Measurements from ENCODE around the gene UGT2B17. TPM values are rescaled to one million over a fixed set of nuclear protein-coding genes. Genes with fewer than 3 reads are reported as not detected.

Gene UGT2B17
- polyA plus RNA-seq, 1 of the 3 experiments (the other 2 are of a cell fraction) = not detected

GRCh38 chr4:68594678-68595077 is 18.6 kb upstream of the UGT2B17 start:
- Histone ChIP-seq H3K4me2 (no peak overlapping the region), H3K36me3 (replicated peaks in 1 of 2; ENCODE audit: control insufficient read depth in 1 of 2, insufficient read depth in 2 of 2, low read length in 1 of 2) (no peaks in the 10 kb centered on the region), H3K4me1 (ENCODE audit: control insufficient read depth in 1 of 2, insufficient read depth in 2 of 2, low read depth in 1 of 2, low read length in 1 of 2) (no peaks in the 10 kb centered on the region), H3F3A (replicated peaks; ENCODE audit: insufficient read depth) (no peaks in the 10 kb centered on the region), H4K20me1 (ENCODE audit: insufficient read depth) (no peaks in the 10 kb centered on the region), H3K9me2 (no peaks in the 10 kb centered on the region), H3K79me2 (ENCODE audit: insufficient read depth) (no peaks in the 10 kb centered on the region), H3K9me3 (no peaks in the 10 kb centered on the region), H3K27me3 (ENCODE audit: insufficient read depth) (no peaks in the 10 kb centered on the region), H3K9ac (no peak overlapping the region), H2AFZ (ENCODE audit: low read depth) (no peak overlapping the region), H3K27ac (ENCODE audit: low read depth in 2 of 2, low read length in 1 of 2) (no peak overlapping the region), H3K4me3 (ENCODE audit: low read depth in 2 of 2, low read length in 1 of 2) (no peak overlapping the region)
- TF ChIP-seq, protein P1, sequence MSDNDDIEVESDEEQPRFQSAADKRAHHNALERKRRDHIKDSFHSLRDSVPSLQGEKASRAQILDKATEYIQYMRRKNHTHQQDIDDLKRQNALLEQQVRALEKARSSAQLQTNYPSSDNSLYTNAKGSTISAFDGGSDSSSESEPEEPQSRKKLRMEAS (IDR thresholded peaks at IDR 0.05; ENCODE audit: low read depth) = no peak
- TF ChIP-seq TAF1 (IDR thresholded peaks at IDR 0.05; ENCODE audit: borderline replicate concordance, low read depth, low read length) (no peak), GABPA (IDR thresholded peaks at IDR 0.05; ENCODE audit: low read depth) (no peak), YY1 (IDR thresholded peaks at IDR 0.05; ENCODE audit: low read depth) (no peak), RXRA (IDR thresholded peaks at IDR 0.05; ENCODE audit: borderline replicate concordance, low read depth) (no peak)
- TF ChIP-seq, protein P2, sequence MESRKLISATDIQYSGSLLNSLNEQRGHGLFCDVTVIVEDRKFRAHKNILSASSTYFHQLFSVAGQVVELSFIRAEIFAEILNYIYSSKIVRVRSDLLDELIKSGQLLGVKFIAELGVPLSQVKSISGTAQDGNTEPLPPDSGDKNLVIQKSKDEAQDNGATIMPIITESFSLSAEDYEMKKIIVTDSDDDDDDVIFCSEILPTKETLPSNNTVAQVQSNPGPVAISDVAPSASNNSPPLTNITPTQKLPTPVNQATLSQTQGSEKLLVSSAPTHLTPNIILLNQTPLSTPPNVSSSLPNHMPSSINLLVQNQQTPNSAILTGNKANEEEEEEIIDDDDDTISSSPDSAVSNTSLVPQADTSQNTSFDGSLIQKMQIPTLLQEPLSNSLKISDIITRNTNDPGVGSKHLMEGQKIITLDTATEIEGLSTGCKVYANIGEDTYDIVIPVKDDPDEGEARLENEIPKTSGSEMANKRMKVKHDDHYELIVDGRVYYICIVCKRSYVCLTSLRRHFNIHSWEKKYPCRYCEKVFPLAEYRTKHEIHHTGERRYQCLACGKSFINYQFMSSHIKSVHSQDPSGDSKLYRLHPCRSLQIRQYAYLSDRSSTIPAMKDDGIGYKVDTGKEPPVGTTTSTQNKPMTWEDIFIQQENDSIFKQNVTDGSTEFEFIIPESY (IDR thresholded peaks at IDR 0.05; ENCODE audit: borderline replicate concordance, low read depth) = no peak
- DNase-seq = no peak
- POLR2A ChIA-PET = no interaction called here
- CTCF ChIA-PET = no interaction called here

- no peaks in the 10 kb centered on the region for H3K27me3 ChIP-seq (ENCODE audit: insufficient read depth)
- POLR2A ChIA-PET = no interaction called here
- TF ChIP-seq FOXM1 (IDR thresholded peaks at IDR 0.05; ENCODE audit: low read depth) (no peak), RFX5 (IDR thresholded peaks at IDR 0.05; ENCODE audit: low read length) (no peak), USF1 (IDR thresholded peaks at IDR 0.05; ENCODE audit: borderline replicate concordance, low read depth) (no peak), IRF3 (IDR thresholded peaks at IDR 0.05; ENCODE audit: low read depth, low read length) (no peak), CHD2 (IDR thresholded peaks at IDR 0.05; ENCODE audit: low read length, partially characterized antibody) (no peak), POLR2AphosphoS5 (IDR thresholded peaks at IDR 0.05; ENCODE audit: low read depth, low read length) (no peak), NFIC (IDR thresholded peaks at IDR 0.05; ENCODE audit: borderline replicate concordance) (no peak), MEF2A (IDR thresholded peaks at IDR 0.05; ENCODE audit: borderline replicate concordance, low read depth) (no peak), TAF1 (IDR thresholded peaks at IDR 0.05; ENCODE audit: borderline replicate concordance, low read depth, low read length) (no peak), REST (IDR thresholded peaks at IDR 0.05; ENCODE audit: low read depth, low read length) (no peak), FOSL2 (IDR thresholded peaks at IDR 0.05; ENCODE audit: borderline replicate concordance, low read depth) (no peak), RCOR1 (IDR thresholded peaks at IDR 0.05; ENCODE audit: low read length) (no peak), RAD21 (IDR thresholded peaks at IDR 0.05; ENCODE audit: low read length) (no peak), SMC3 (IDR thresholded peaks at IDR 0.05; ENCODE audit: low read depth, low read length) (no peak), YY1 (IDR thresholded peaks at IDR 0.05; ENCODE audit: low read depth) (no peak), NRF1 (IDR thresholded peaks at IDR 0.05; ENCODE audit: low read depth, low read length) (no peak), TCF12 (IDR thresholded peaks at IDR 0.05) (no peak), GATA2 (CRISPR knock-in tag; IDR thresholded peaks at IDR 0.05) (no peak)
These were observed 17.0 kb upstream of the UGT2B17 start for GRCh38 chr4:68593112-68593511.

More at GRCh38 chr4:68593112-68593511, 17.0 kb upstream of the UGT2B17 start:
- no peaks in the 10 kb centered on the region for H3K79me2 ChIP-seq (ENCODE audit: insufficient read depth)
- CTCF ChIA-PET = no interaction called here
- H3K4me2 ChIP-seq = no peak overlapping the region
- DNase-seq = no peak
- no peaks in the 10 kb centered on the region for H3K9me2 ChIP-seq
- no peaks in the 10 kb centered on the region for H4K20me1 ChIP-seq (ENCODE audit: insufficient read depth)
- H3K9me3 ChIP-seq = no peaks in the 10 kb centered on the region
- no peak overlapping the region for H3K27ac ChIP-seq (ENCODE audit: low read depth in 2 of 2, low read length in 1 of 2)
- no peaks in the 10 kb centered on the region for H3K4me1 ChIP-seq (ENCODE audit: control insufficient read depth in 1 of 2, insufficient read depth in 2 of 2, low read depth in 1 of 2, low read length in 1 of 2)
- no peaks in the 10 kb centered on the region for H3K36me3 ChIP-seq (replicated peaks in 1 of 2; ENCODE audit: control insufficient read depth in 1 of 2, insufficient read depth in 2 of 2, low read length in 1 of 2)
- H3K9ac ChIP-seq = no peak overlapping the region
- no peak overlapping the region for H3K4me3 ChIP-seq (ENCODE audit: low read depth in 2 of 2, low read length in 1 of 2)
- WGBS (ENCODE audit: low lambda C conversion rate) = 11% methylated on average over 4 of the region's 4 CpGs
- no peak overlapping the region for H2AFZ ChIP-seq (ENCODE audit: low read depth)
- no peaks in the 10 kb centered on the region for H3F3A ChIP-seq (replicated peaks; ENCODE audit: insufficient read depth)

Measured in SK-N-SH (cell line).